GM12865 (cell line): Measurements from ENCODE around the gene ADGRV1.

Experiments
- DNase-seq: peaks from one replicate; pipeline ENCODE4 v3.0.0; 2010; ENCODE audit warnings: low read depth
- H3K4me3 ChIP-seq: 2 replicates; pipeline ENCODE4 v1.5.1; 2011; ENCODE audit warnings: mild to moderate bottlenecking, low read depth, low read length, control low read depth
- TF ChIP-seq, protein P1 (sequence below): IDR thresholded peaks from 2 replicates; pipeline ENCODE4 v1.5.1; 2011; ENCODE audit warnings: low read length, control low read depth, low read depth, inconsistent platforms; ENCODE audit not compliant: insufficient read depth; ENCODE audit errors: missing control alignments

The ADGRV1 gene

DNA sequence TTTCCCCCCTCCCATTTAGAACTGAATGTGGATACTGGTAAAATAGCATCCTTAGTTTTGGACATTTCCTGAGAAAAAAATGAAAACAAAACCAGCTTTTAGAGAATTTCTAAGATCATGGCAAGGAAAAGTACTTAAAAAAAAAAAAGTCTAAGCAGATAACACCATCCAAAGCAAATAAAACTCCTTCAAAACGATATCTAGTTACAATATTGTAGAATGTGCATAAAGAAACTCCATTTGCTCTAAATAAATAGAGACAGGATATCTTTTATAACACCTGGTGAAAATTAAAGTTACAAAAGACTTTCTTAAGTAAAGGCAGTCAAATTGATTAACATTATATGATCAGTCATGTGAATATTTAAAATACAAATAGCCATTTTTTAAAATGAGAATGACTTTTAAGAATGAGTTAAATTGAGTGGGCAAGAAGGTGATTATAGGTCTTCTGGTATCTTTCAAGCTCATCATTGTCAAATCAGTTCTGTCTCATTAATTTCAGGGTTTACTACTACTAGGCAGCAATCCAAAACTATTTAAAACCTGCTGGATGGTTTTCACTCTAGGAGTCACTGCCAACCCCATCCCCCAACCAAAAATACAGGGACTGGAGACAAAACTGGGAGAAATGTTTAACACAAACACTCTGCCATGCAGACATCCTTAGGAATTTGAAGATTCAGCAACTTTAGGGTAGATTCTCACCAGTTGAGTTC lies 382.6 kb downstream of the ADGRV1 start:
- TF ChIP-seq, protein P1, sequence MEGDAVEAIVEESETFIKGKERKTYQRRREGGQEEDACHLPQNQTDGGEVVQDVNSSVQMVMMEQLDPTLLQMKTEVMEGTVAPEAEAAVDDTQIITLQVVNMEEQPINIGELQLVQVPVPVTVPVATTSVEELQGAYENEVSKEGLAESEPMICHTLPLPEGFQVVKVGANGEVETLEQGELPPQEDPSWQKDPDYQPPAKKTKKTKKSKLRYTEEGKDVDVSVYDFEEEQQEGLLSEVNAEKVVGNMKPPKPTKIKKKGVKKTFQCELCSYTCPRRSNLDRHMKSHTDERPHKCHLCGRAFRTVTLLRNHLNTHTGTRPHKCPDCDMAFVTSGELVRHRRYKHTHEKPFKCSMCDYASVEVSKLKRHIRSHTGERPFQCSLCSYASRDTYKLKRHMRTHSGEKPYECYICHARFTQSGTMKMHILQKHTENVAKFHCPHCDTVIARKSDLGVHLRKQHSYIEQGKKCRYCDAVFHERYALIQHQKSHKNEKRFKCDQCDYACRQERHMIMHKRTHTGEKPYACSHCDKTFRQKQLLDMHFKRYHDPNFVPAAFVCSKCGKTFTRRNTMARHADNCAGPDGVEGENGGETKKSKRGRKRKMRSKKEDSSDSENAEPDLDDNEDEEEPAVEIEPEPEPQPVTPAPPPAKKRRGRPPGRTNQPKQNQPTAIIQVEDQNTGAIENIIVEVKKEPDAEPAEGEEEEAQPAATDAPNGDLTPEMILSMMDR, result no peak
- no peak overlapping the region for H3K4me3 ChIP-seq
- DNase-seq, result no peak

DNA sequence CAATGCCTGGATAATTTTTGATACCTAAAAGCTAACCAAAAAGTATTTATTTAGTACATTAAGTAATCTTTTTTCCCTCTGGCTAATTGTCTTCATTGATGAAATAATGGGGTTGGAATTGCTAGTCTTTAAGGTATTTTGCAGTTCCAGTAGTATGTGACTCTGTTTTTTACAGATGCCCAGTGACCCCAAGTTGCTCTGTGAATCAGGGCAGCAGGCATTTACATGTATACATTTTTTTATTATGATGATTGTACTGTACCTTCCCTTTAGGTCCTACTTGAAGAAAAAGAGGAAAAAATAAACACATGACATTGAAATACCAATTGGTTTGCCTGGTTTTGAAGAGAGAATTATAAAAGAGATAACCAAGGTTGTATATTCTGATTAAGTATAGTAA lies 385.5 kb downstream of the ADGRV1 start:
- TF ChIP-seq, protein P1, result no peak
- H3K4me3 ChIP-seq, result no peak overlapping the region
- no peak for DNase-seq

DNA sequence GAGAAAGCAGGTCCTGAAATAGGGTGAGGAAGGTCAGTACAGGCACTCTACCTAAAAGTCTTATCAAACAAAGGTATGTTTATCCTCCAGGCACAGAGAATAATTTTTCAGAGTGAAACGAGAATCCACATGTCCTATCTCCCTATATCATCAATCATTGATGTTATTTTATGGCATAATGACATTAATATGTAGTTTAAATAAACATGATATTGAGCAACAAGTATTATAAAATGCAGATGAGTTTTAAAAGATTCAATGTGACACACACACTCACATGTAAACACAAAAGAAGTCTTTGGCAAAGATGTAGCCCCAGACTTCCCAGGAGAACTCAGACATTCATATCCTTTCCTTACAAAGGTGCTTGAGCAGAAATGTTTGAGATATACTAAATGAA lies 389.1 kb downstream of the ADGRV1 start:
- no peak for DNase-seq

GRCh38 chr5:90948969-90949368 lies 390.4 kb downstream of the ADGRV1 start:
- TF ChIP-seq, protein P1, result no peak
- no peak overlapping the region for H3K4me3 ChIP-seq

More for the DNA sequence above, 389.1 kb downstream of the ADGRV1 start:
- TF ChIP-seq, protein P1, result no peak
- no peak overlapping the region for H3K4me3 ChIP-seq

GRCh38 chr5:90949469-90950358 lies 391.1 kb downstream of the ADGRV1 start:
- TF ChIP-seq, protein P1, result no peak
- peak; percentile 32 for DNase-seq
- no peak overlapping the region for H3K4me3 ChIP-seq

More at GRCh38 chr5:90948969-90949368, 390.4 kb downstream of the ADGRV1 start:
- no peak for DNase-seq

DNA sequence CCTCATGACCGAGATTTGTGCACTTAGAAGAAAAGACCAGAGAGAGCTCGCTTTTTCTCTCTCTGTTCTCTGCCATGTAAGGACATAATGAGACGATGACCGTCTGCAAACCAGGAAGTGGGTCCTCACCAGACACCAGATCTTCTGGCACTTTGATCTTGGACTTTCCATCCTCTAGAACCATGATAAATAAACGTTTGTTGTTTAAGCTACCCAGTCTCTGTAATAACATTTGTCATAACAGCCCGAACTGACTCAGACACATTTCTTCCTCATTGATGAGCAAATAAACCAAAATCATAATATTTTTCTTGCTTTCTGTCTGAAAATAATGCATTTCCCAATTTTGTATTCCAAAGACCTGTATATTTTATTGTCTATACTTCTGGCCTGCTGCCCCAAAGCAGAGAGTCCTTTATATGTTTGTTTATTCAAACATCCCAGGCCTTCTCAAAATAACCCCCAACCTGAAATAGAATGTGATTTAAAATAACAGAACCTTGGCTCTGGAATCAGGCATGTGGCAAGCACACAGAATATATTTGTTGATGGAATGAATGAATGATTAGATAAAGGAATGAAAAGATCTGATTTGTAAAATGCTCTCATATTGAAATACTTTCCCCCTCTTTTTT lies 396.5 kb downstream of the ADGRV1 start:
- TF ChIP-seq, protein P1, result no peak
- H3K4me3 ChIP-seq, result no peak overlapping the region
- no peak for DNase-seq
